ENCODE results near the gene KRT74.
A peak's percentile ranks its signal among the peaks of the same experiment; 100 is the strongest.

KRT74 gene

DNA sequence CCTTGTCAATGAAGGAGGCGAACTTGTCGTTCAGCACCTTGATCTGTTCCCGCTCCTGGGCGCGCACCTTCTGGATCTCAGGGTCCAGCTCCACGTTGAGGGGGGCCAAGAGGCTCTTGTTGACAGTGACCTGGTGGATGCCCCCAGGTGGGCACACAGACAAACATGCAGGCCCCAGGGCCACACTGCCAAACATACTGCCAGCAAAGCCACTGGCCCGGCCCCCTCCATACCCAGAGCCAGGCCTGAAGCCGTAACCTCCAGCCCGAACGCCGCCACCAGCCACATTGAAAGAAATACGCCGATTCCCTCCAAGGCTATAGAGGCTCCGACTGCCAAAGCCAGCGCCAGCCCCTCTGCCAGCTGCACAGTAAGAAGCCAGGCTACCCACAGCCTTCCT lies 337 bp downstream of the KRT74 start:
- DNase-seq (ENCODE audit: low spot score): no peak

- DNase-seq (ENCODE audit: low spot score): no peak
Measured at GRCh38 chr12:52570511-52570910, 3.1 kb downstream of the KRT74 start.

DNA sequence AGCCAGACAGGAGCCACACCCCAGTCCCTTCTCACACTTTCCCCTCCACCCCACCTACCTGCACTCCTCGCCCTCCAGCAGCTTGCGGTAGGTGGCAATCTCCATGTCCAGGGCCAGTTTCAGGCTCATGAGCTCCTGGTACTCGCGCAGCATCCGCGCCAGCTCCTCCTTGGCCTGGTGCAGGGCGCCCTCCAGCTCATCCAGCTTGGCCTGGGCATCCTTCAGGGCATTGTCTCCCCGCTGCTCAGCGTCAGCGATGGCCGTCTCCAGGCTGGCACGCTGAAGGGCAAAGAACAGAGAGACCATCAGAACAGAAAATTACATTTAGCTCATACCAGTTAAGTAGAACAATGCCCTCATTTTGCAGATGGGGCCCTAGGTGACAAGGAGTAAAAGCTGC lies 5.5 kb downstream of the KRT74 start:
- DNase-seq (ENCODE audit: low spot score): no peak

DNA sequence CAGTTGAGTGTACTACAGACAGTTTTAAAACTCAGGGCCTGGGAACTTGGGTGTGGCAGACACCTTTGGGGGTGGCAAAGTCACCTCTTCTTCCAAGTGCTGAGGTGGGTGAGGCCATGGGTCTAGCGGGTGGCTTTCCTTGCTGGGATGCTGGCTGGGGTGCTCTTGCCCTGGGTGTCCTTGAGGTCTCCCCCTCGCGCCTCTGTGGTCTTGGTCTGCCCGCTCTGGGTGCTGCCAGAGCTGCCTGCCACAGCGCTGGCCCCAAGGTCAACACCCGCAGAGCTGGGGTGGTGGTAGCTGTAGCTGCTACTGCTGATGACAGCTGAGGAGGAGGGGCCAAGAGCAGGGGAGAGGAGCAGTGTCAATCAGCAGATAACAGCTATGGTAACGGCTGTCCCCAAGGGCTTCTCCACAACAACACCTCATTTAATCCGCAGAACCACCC lies 6.8 kb downstream of the KRT74 start:
- DNase-seq (ENCODE audit: low spot score): no peak

DNA sequence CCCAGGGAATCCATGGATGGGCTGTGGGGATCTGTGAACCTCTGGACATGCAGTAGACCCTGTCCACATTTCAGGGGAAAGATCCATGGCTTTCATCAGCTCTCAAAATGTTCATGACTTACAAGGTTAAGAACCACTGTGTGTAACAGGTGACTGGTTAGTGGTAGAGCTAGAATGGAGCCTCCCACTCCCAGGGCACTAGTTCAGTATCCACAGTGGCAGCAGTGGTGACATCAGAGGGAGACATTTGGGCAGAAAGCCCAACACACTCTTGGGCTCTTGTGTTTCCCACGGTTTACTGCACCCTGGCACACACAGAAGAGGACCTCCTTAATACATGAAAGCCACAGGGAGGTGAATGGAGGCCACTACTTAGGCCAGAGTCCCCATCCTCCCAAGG lies 9.1 kb downstream of the KRT74 start:
- no peak for DNase-seq (ENCODE audit: low spot score)

DNA sequence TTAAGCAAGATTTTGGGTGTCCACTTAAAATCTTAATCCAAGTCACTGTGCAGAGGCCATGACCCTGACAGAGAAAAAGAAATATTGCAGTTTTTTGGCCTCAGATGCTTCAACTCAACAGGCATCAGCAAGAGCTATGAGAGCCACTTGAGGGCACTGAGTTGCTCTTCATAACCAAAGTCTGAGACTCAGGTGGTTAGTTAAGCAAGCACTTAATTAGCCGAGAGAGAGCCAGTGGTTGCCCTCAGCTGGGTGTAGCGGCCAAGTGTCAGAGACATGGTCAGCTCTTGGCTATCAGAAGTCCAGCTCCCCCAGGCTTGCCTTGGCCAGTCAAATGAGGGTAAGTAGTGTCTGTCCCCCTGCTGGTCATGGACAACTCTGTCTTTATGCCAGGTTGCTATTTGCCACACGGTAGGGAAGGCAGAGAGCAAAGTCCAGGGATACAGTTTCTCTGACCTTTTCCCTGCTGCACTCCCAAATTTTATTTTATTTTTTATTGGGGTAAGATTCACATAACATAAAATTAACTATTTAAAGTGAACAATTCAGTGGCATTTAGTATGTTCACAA lies 11.7 kb downstream of the KRT74 start:
- peak; percentile 21 for DNase-seq (ENCODE audit: low spot score)

- no peak for DNase-seq (ENCODE audit: low spot score)
Measured at GRCh38 chr12:52559979-52560378, 13.7 kb downstream of the KRT74 start.

DNA sequence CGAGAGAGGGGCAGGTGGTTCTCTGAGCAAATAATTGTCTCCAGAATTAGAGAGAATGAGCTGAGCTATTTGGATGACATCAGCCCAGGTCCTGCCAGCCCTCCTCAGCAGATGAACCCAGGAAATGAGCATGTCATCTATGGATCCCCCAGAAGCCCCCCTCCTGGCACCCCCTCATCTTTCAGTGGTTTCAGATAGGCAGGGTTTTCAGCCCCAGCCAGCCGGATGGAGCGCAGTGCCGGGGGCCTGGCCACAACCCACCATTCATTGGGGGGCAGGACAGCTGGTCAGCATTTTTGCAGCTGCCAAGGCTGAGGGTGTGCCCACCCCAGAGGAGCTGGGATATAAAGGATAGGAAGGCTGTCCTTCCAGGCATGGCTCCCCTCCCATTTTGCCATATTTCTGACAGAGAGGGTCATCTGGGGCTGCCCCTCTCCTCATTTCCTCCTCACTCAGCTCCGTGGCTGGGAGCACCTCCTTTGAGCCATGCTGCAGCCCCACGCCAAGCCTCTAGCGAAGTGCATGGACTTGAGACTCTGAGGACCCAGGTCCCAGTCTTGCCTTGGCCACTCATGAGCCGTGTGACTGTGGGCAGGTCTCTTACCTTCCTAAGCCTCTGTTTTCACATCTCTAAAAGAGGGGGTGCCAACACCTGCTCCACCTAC lies 14.7 kb downstream of the KRT74 start:
- DNase-seq (ENCODE audit: low spot score): no peak

GRCh38 chr12:52557476-52557875 lies 16.2 kb downstream of the KRT74 start:
- DNase-seq (ENCODE audit: low spot score): no peak

DNA sequence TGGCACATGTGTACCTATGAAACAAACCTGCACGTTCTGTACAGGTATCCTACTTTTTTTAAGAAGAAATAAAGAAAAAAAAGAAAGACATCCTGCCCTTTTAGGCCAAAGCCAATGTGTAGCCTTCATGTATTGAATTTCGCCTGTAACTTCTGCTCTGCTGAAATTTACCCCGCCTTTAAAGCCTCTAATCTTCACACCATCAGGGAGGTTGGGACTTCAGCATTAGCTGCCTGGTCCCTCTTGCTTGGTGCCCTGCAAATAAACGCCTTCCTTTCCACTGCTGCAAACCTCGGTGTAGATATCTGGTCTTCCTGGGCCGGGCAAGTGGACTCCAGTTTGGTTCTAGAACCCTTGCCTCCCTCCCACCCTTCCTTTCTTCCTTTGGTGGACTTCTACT lies 18.1 kb downstream of the KRT74 start:
- no peak for DNase-seq (ENCODE audit: low spot score)

DNA sequence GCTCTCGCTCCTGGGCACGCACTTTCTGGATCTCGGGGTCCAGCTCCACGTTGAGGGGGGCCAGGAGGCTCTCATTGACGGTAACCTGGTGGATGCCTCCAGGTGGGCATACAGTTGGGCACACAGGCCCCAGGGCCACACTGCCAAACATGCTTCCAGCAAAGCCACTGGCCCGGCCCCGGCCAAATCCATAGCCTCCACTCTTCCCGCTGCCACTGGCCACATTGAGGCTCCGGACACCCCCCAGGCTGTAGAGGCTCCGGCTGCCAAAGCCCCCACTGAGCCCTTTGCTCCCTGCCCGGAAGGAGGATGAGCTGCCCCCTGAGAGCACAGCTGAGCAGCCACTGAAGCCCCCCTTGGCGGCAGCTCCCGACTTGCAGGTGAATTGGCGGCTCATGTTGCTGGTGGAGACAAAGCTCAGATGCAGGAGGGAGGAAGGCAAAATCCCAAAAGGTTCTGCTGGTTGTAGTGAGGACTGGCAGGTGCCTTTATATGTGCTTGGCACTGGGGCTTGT lies 20.9 kb downstream of the KRT74 start, which contains the start of gene KRT71:
Gene KRT71 (minus strand): TSS at position 465 of the 515 bp plus-strand sequence. CDS start 68 bp downstream, at position 397.
- no peak for DNase-seq (ENCODE audit: low spot score)

DNA sequence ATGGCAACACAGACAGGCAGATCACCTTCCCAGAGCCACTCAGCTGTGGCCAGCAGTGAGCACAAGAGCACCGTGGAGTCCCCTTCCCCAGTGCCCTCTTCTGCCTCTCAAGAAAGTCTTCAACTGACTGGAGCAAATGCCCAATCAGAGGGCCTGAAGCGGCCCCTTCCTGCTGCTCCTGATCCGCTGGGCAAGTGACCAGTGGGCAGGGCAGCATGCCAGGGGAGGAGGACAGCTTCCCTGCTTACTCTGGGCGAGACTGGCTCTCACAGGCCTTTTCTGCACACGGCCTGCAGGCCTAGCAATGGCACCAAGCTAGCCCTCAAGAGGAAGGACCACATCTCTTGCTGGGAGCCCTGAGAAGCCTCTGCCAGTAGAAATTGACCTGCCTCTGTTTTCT lies 21.6 kb downstream of the KRT74 start:
- no peak for DNase-seq (ENCODE audit: low spot score)

GRCh38 chr12:52551216-52551865 lies 22.3 kb downstream of the KRT74 start:
- DNase-seq (ENCODE audit: low spot score): no peak

DNA sequence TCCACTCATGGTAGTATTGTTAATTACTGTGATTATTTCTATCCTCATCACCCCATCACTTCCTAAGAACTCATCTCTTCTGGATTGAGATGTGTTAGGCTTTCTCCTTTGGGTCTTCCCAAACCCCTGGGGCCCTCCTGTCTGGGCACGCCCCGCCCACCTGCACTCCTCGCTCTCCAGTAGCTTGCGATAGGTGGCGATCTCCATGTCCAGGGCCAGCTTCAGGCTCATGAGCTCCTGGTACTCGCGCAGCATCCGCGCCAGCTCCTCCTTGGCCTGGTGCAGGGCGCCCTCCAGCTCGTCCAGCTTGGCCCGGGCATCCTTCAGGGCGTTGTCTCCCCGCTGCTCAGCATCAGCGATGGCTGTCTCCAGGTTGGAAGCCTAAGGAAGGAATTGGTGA lies 27.5 kb downstream of the KRT74 start:
- DNase-seq (ENCODE audit: low spot score): no peak

- DNase-seq (ENCODE audit: low spot score): no peak
Measured at GRCh38 chr12:52543985-52544883, 29.4 kb downstream of the KRT74 start.

- DNase-seq (ENCODE audit: low spot score): no peak
Measured at GRCh38 chr12:52542785-52543318, 30.8 kb downstream of the KRT74 start.

- DNase-seq (ENCODE audit: low spot score): no peak
Measured at GRCh38 chr12:52542157-52542556, 31.5 kb downstream of the KRT74 start.

GRCh38 chr12:52541709-52542108 lies 31.9 kb downstream of the KRT74 start:
- no peak for DNase-seq (ENCODE audit: low spot score)

GRCh38 chr12:52540531-52540930 lies 33.1 kb downstream of the KRT74 start:
- no peak for DNase-seq (ENCODE audit: low spot score)

DNA sequence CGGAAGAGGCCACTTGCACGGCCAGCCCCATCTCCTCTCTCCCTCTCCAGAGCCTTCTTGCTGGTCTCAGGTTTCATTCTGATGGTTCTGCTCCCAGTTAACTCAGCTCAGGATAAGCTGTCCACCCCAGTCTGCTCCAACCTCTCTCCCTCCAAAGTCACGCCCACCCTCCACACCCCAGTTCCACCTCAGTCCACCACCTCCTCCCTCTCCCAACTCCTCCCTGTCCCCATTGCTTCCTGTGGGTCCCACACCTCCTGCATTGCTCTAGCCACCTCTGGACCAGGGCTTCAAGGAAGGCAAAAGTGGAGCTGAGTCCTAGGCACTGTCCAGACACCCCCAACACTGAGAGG lies 33.8 kb downstream of the KRT74 start:
- DNase-seq (ENCODE audit: low spot score): no peak

- DNase-seq (ENCODE audit: low spot score): peak; percentile 61
Measured at GRCh38 chr12:52539083-52539820, 34.4 kb downstream of the KRT74 start.
